ENCODE measurements around the gene INS.

- TF ChIP-seq CTCF (IDR thresholded peaks at IDR 0.05) (no peak), POLR2A (IDR thresholded peaks at IDR 0.05) (no peak), POLR2AphosphoS5 (IDR thresholded peaks at IDR 0.05) (no peak)
These were observed 31.4 kb upstream of the INS start for GRCh38 chr11:2192435-2192834.

Measured in upper lobe of left lung (tissue), 4 donors.